GM21786 (cell line): Measurements from ENCODE around the gene RBPJL.

ENCODE experiments used
- ATAC-seq: cut with Tn5 transposase; IDR thresholded peaks from one replicate; pipeline ENCODE4 v1.9.1; 2021; ENCODE audit not compliant: unreplicated experiment

RBPJL gene

GRCh38 chr20:45306431-45306982 is at the start of gene RBPJL:
RBPJL (plus strand) TSS chr20:45306840; CDS start chr20:45306923, 83 bp downstream.
- ATAC-seq, result no peak

GRCh38 chr20:45257161-45257560 is 49.5 kb upstream of the RBPJL start:
- no peak for ATAC-seq

- ATAC-seq, result no peak
Measured at GRCh38 chr20:45257711-45258110, 48.9 kb upstream of the RBPJL start.

- no peak for ATAC-seq
Measured at GRCh38 chr20:45258259-45258658, 48.4 kb upstream of the RBPJL start.

- ATAC-seq, result no peak
Measured at GRCh38 chr20:45258664-45259063, 48.0 kb upstream of the RBPJL start.

- no peak for ATAC-seq
Measured at GRCh38 chr20:45263556-45264266, 42.9 kb upstream of the RBPJL start.

- ATAC-seq, result no peak
Measured at GRCh38 chr20:45266977-45267376, 39.7 kb upstream of the RBPJL start.

GRCh38 chr20:45268531-45268930 is 38.1 kb upstream of the RBPJL start:
- no peak for ATAC-seq

GRCh38 chr20:45269056-45269455 is 37.6 kb upstream of the RBPJL start:
- ATAC-seq, result no peak

GRCh38 chr20:45269754-45270270 is 36.8 kb upstream of the RBPJL start:
- no peak for ATAC-seq

- no peak for ATAC-seq
Measured at GRCh38 chr20:45275338-45275737, 31.3 kb upstream of the RBPJL start.

- no peak for ATAC-seq
Measured at GRCh38 chr20:45279992-45280391, 26.6 kb upstream of the RBPJL start.

- no peak for ATAC-seq
Measured at GRCh38 chr20:45282700-45283550, 23.7 kb upstream of the RBPJL start.

- no peak for ATAC-seq
Measured at GRCh38 chr20:45283551-45284057, 23.0 kb upstream of the RBPJL start.

GRCh38 chr20:45288376-45288775 is 18.3 kb upstream of the RBPJL start:
- no peak for ATAC-seq

GRCh38 chr20:45288860-45289259 is 17.8 kb upstream of the RBPJL start:
- ATAC-seq, result no peak

GRCh38 chr20:45289942-45290676 is 16.5 kb upstream of the RBPJL start:
- ATAC-seq, result no peak

- ATAC-seq, result no peak
Measured at GRCh38 chr20:45290677-45291355, 15.8 kb upstream of the RBPJL start.

- ATAC-seq, result no peak
Measured at GRCh38 chr20:45291526-45291925, 15.1 kb upstream of the RBPJL start.

- no peak for ATAC-seq
Measured at GRCh38 chr20:45292343-45292742, 14.3 kb upstream of the RBPJL start.
